ENCODE data around the gene COL6A1.

COL6A1 gene

GRCh38 chr21:45962531-45963231 is 18.9 kb upstream of the COL6A1 start:
- Histone ChIP-seq H3K9me2 (replicated peaks; ENCODE audit: control insufficient read depth, low read length) (no peaks in the 10 kb centered on the region), H3K36me3 (ENCODE audit: control insufficient read depth, low read length) (no peaks in the 10 kb centered on the region), H3K4me1 (ENCODE audit: control insufficient read depth, low read length) (no peaks in the 10 kb centered on the region)

GRCh38 chr21:45963232-45963570 is 18.4 kb upstream of the COL6A1 start:
- TF ChIP-seq EZH2phosphoT487 (IDR thresholded peaks at IDR 0.05; ENCODE audit: borderline replicate concordance, low read length), result no peak
- no peak for TF ChIP-seq CTCF (IDR thresholded peaks at IDR 0.05; ENCODE audit: low read depth, low read length, poor library complexity, severe bottlenecking)
- H3K9me3 ChIP-seq (ENCODE audit: control insufficient read depth, insufficient read depth, low read length), result 0 out of 2 replicates have a peak, but pooled peaks cover 6% of the 10 kb centered on the region

More at GRCh38 chr21:45962531-45963231, 18.9 kb upstream of the COL6A1 start:
- Histone ChIP-seq H3K9me3 (ENCODE audit: control insufficient read depth, insufficient read depth, low read length) (0 out of 2 replicates have a peak, but pooled peaks cover 6% of the 10 kb centered on the region), H3K4me2 (ENCODE audit: low read length) (no peak overlapping the region), H3K79me2 (ENCODE audit: control insufficient read depth, low read length) (no peaks in the 10 kb centered on the region), H3K27me3 (ENCODE audit: control insufficient read depth, low read length) (peaks cover 5% of the 10 kb centered on the region; the same call in 1 of the 2 replicates), H3K27ac (ENCODE audit: low read depth, low read length) (no peak overlapping the region), H3K4me3 (ENCODE audit: low read length) (no peak overlapping the region), H4K20me1 (ENCODE audit: control insufficient read depth, insufficient read depth, low read depth, low read length) (no peaks in the 10 kb centered on the region), H3F3A (ENCODE audit: control insufficient read depth, insufficient read depth) (no peaks in the 10 kb centered on the region)
- TF ChIP-seq CTCF (IDR thresholded peaks at IDR 0.05; ENCODE audit: low read depth, low read length, poor library complexity, severe bottlenecking) (no peak), EZH2phosphoT487 (IDR thresholded peaks at IDR 0.05; ENCODE audit: borderline replicate concordance, low read length) (no peak)

GRCh38 chr21:45964649-45965048 is 16.9 kb upstream of the COL6A1 start:
- H3K4me1 ChIP-seq (ENCODE audit: control insufficient read depth, low read length), result no peaks in the 10 kb centered on the region
- no peaks in the 10 kb centered on the region for H3K36me3 ChIP-seq (ENCODE audit: control insufficient read depth, low read length)
- no peaks in the 10 kb centered on the region for H3K79me2 ChIP-seq (ENCODE audit: control insufficient read depth, low read length)
- no peak overlapping the region for H3K4me2 ChIP-seq (ENCODE audit: low read length)
- H3F3A ChIP-seq (ENCODE audit: control insufficient read depth, insufficient read depth), result no peaks in the 10 kb centered on the region
- TF ChIP-seq CTCF (IDR thresholded peaks at IDR 0.05; ENCODE audit: low read depth, low read length, poor library complexity, severe bottlenecking), result no peak
- TF ChIP-seq EZH2phosphoT487 (IDR thresholded peaks at IDR 0.05; ENCODE audit: borderline replicate concordance, low read length), result no peak
- 0 out of 2 replicates have a peak, but pooled peaks cover 6% of the 10 kb centered on the region for H3K9me3 ChIP-seq (ENCODE audit: control insufficient read depth, insufficient read depth, low read length)
- H3K9me2 ChIP-seq (replicated peaks; ENCODE audit: control insufficient read depth, low read length), result no peaks in the 10 kb centered on the region
- H3K27me3 ChIP-seq (ENCODE audit: control insufficient read depth, low read length), result no peaks in the 10 kb centered on the region
- no peaks in the 10 kb centered on the region for H4K20me1 ChIP-seq (ENCODE audit: control insufficient read depth, insufficient read depth, low read depth, low read length)
- H3K27ac ChIP-seq (ENCODE audit: low read depth, low read length), result no peak overlapping the region
- H3K4me3 ChIP-seq (ENCODE audit: low read length), result no peak overlapping the region

More at GRCh38 chr21:45963232-45963570, 18.4 kb upstream of the COL6A1 start:
- no peaks in the 10 kb centered on the region for H3K9me2 ChIP-seq (replicated peaks; ENCODE audit: control insufficient read depth, low read length)
- no peaks in the 10 kb centered on the region for H3K36me3 ChIP-seq (ENCODE audit: control insufficient read depth, low read length)
- no peak overlapping the region for H3K4me3 ChIP-seq (ENCODE audit: low read length)
- H3K27me3 ChIP-seq (ENCODE audit: control insufficient read depth, low read length), result peaks cover 5% of the 10 kb centered on the region; the same call in 1 of the 2 replicates
- H3K79me2 ChIP-seq (ENCODE audit: control insufficient read depth, low read length), result no peaks in the 10 kb centered on the region
- H3K27ac ChIP-seq (ENCODE audit: low read depth, low read length), result no peak overlapping the region
- H3F3A ChIP-seq (ENCODE audit: control insufficient read depth, insufficient read depth), result no peaks in the 10 kb centered on the region
- no peaks in the 10 kb centered on the region for H4K20me1 ChIP-seq (ENCODE audit: control insufficient read depth, insufficient read depth, low read depth, low read length)
- H3K4me2 ChIP-seq (ENCODE audit: low read length), result no peak overlapping the region
- H3K4me1 ChIP-seq (ENCODE audit: control insufficient read depth, low read length), result no peaks in the 10 kb centered on the region

All from DOHH2 (cell line).